HL-60 (cell line): ENCODE measurements around the gene PDCD4.

Source experiments
- CTCF ChIP-seq: IDR thresholded peaks from one replicate; pipeline ENCODE4 v1.5.1; 2011; ENCODE audit warnings: low read length, control low read depth, inconsistent platforms; ENCODE audit not compliant: insufficient read depth
- GABPA ChIP-seq: IDR thresholded peaks from 2 replicates; pipeline ENCODE4 v1.6.1; 2012; ENCODE audit warnings: low read depth
- REST ChIP-seq: IDR thresholded peaks from 2 replicates; pipeline ENCODE4 v1.6.1; 2012; ENCODE audit warnings: low read depth; ENCODE audit not compliant: insufficient replicate concordance

- no peak for TF ChIP-seq CTCF
- no peak for TF ChIP-seq REST
- TF ChIP-seq GABPA: no peak
Measured at GRCh38 chr10:110872984-110873923, 1.5 kb downstream of the PDCD4 start.
